T-cell (primary cell): ENCODE results near the gene NONO. TPM values are rescaled to one million over a fixed set of nuclear protein-coding genes. Genes with fewer than 3 reads are reported as not detected.
"Not testable (repeated sequence)": the region's sequence is repeated elsewhere in the genome, so short reads cannot be mapped to it uniquely, and the experiment has no call there.

Source experiments
- ATAC-seq, 4 experiments: fragments of 200-7000 bp in 3 of 4; fragments of 150-1000 bp in 1 of 4; cut with Tn5 transposase; replicated peaks in 1 of 4; 1 replicate in 3 of 4; 2 replicates in 1 of 4; pipeline ENCODE4 v1.10.0; 2021; ENCODE audit warnings: moderate library complexity in 3 of 4, mild to moderate bottlenecking in 2 of 4, moderate number of reproducible peaks in 1 of 4
- CTCF ChIA-PET, 2 donors: fragments of 300-600 bp; sonication (Branson Sonifier 250); formaldehyde crosslinking; loops; one replicate each; lab custom pipeline; 2022; ENCODE audit warnings: antibody characterized with exemption in 2 of 2; lab: Charles Lee
- POLR2A ChIA-PET, 2 donors: fragments of 300-600 bp; sonication (Branson Sonifier 250); formaldehyde crosslinking; loops; one replicate each; lab custom pipeline; 2022; ENCODE audit warnings: antibody characterized with exemption in 2 of 2; lab: Charles Lee
- DNase-seq, 35 experiments: peaks; one replicate each; pipeline versions ENCODE4 v3.0.0 to v3.0.0-alpha.2; 2013 to 2023
- H3K27ac ChIP-seq: one replicate; pipeline ENCODE4 v1.5.1; 2013; ENCODE audit warnings: low read length
- H3K27me3 ChIP-seq, 2 experiments: replicated peaks in 1 of 2; 1 replicate in 1 of 2; 2 replicates in 1 of 2; pipeline versions ENCODE4 v1.6.1 to v1.7.0; 2013; ENCODE audit warnings: low read length in 1 of 2, mixed read lengths in 1 of 2; ENCODE audit not compliant: control insufficient read depth in 2 of 2, insufficient read depth in 2 of 2; ENCODE audit errors: extremely low read depth in 1 of 2
- H3K36me3 ChIP-seq, 2 donors: 1 replicate in 1 of 2; 2 replicates in 1 of 2; pipeline versions ENCODE4 v1.6.1 to v1.7.0; 2013; ENCODE audit warnings: low read length in 1 of 2; ENCODE audit not compliant: control insufficient read depth in 2 of 2, insufficient read depth in 1 of 2; ENCODE audit errors: extremely low read depth in 1 of 2
- H3K4me1 ChIP-seq, 2 experiments: 1 replicate in 1 of 2; 2 replicates in 1 of 2; pipeline versions ENCODE4 v1.6.1 to v1.7.0; 2013; ENCODE audit warnings: low read length in 2 of 2, mixed read lengths in 1 of 2; ENCODE audit not compliant: insufficient read depth in 2 of 2, control insufficient read depth in 1 of 2; ENCODE audit errors: extremely low read depth in 1 of 2
- H3K4me3 ChIP-seq, 2 donors: 1 replicate in 1 of 2; 2 replicates in 1 of 2; pipeline versions ENCODE4 v1.5.1 to v1.7.0; 2013; ENCODE audit warnings: mild to moderate bottlenecking in 2 of 2, low read length in 1 of 2, moderate library complexity in 1 of 2; ENCODE audit not compliant: control insufficient read depth in 1 of 2; ENCODE audit errors: extremely low read depth in 1 of 2
- H3K9me3 ChIP-seq: 2 replicates; pipeline ENCODE4 v1.7.0; 2013
- H3K27ac Mint-ChIP-seq, 2 donors: one replicate each; pipeline ENCODE4 v1.8.0; 2020 to 2021; ENCODE audit warnings: mild to moderate bottlenecking in 2 of 2, mixed read lengths in 2 of 2
- H3K27me3 Mint-ChIP-seq, 2 donors: one replicate each; pipeline ENCODE4 v1.8.0; 2021 to 2022; ENCODE audit warnings: mixed read lengths in 2 of 2
- H3K36me3 Mint-ChIP-seq: one replicate; pipeline ENCODE4 v1.8.0; 2021; ENCODE audit warnings: mixed read lengths
- H3K4me1 Mint-ChIP-seq, 3 donors: one replicate each; pipeline ENCODE4 v1.8.0; 2020 to 2022; ENCODE audit warnings: mixed read lengths in 3 of 3, mild to moderate bottlenecking in 1 of 3
- H3K4me3 Mint-ChIP-seq, 3 donors: one replicate each; pipeline ENCODE4 v1.8.0; 2020 to 2022; ENCODE audit warnings: mild to moderate bottlenecking in 3 of 3, mixed read lengths in 3 of 3, moderate library complexity in 3 of 3
- H3K9me3 Mint-ChIP-seq, 3 donors: one replicate each; pipeline ENCODE4 v1.8.0; 2020 to 2022; ENCODE audit warnings: mixed read lengths in 3 of 3
- WGBS: methylation state at CpG from one replicate; pipeline ENCODE4 v1.1.5; 2013; ENCODE audit warnings: missing lambda C conversion rate; ENCODE audit not compliant: insufficient coverage; 5-methylcytosine and 5-hydroxymethylcytosine counted together
- total RNA-seq, 35 experiments: library from RNA in 6 of 35; stranded (reverse) in 6 of 35; fragments of 120-200 nt in 1 of 35; gene quantifications; one replicate each; pipeline versions ENCODE4 v1.2.1 to v1.2.4 and lab custom pipeline; 2013 to 2026

NONO gene
- total RNA-seq, 5 donors from 2014 or later (not counting 1 experiment from before 2014, with no cell fraction given) = 322 to 419 (median 348) TPM

DNA sequence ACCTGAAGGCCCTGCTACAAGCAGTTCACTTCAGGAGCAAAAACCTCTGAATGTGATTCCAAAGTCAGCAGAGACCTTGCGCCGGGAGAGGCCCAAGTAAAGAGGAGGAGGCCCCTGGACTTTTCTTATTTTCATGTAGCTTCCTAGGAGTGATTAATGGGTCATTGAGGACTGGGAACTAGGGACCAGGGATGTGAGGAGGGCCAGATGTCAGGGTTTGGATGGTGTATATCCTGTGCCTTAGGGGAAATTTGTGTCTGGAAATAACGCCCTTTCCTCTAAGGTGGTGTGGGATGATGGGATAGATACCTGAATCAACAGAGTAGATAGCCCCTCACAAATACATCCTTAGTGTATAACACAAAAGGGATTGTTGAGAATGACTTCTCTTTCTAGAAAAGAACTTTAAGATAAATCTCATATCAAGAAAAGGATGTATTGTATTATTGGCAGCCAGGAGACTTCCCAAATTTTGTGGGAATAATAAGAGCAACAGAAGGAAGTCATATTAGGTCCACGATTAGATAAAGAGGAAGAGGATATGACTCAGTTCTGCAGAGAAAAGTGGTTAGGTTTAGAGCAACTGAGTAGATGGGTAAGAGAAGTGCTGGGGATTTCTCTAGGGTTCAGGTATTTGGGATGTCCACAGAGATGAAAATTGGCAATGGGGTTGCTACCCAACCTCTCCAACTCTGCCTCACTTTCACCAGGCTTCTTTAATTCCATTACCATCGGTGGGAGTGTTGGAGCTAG lies 19.2 kb downstream of the NONO start:
- peak overlapping the region; percentile 3 to 61 for H3K27ac Mint-ChIP-seq
- Histone ChIP-seq H3K36me3 (peaks cover 0 to 21% of the 10 kb centered on the region in 2 donors), H3K27me3 (no peaks in the 10 kb centered on the region), H3K4me1 (no peaks in the 10 kb centered on the region), H3K9me3 (no peaks in the 10 kb centered on the region), H3K27ac (no peak overlapping the region), H3K4me3 (no peak overlapping the region)
- CTCF ChIA-PET = no interaction called here
- H3K4me1 Mint-ChIP-seq = peaks cover 0 to 8% (median 7%) of the 10 kb centered on the region in 3 donors
- H3K9me3 Mint-ChIP-seq = no peaks in the 10 kb centered on the region
- H3K4me3 Mint-ChIP-seq = no peak overlapping the region
- no peaks in the 10 kb centered on the region for H3K27me3 Mint-ChIP-seq
- no peak for ATAC-seq
- WGBS = 20% methylated on average over 1 of the region's 5 CpGs
- no peak for DNase-seq
- peaks cover 30% of the 10 kb centered on the region for H3K36me3 Mint-ChIP-seq
- POLR2A ChIA-PET = no interaction called here

DNA sequence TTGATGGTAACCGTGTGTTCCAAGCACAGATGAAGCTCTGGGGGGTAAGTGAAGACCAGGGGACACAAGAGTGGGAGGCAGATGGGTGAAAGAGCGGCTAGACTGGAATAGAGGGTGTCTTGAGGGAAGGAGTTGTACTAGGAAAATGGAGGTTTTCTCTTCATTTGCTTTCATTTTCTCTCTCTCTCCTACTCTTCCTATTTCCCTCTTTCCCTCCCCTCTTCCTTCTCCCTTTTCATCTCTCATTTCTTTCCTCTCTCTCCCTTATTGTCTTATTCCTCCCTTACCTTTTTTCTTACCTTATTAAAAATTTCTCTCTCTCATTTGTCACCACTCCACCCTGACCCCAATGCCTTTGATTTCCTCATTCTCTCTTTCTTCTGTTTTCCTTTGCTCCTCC lies 21.1 kb downstream of the NONO start:
- no peak overlapping the region for H3K27ac ChIP-seq
- H3K36me3 Mint-ChIP-seq = peaks cover 23% of the 10 kb centered on the region
- H3K4me3 ChIP-seq = no peak overlapping the region
- H3K27me3 ChIP-seq = no peaks in the 10 kb centered on the region
- H3K36me3 ChIP-seq = peaks cover 0 to 6% of the 10 kb centered on the region in 2 donors
- peak overlapping the region in 1 of 2 donors; percentile 23 for H3K27ac Mint-ChIP-seq
- ChIA-PET CTCF (no interaction called here), POLR2A (interaction anchor here in 1 of 2 donors (0.6 kb wide), 1 partner anchor 219 kb away, joined by 3 read pairs; no protein-coding TSS in a partner anchor)
- DNase-seq = no peak
- no peaks in the 10 kb centered on the region for H3K27me3 Mint-ChIP-seq
- ATAC-seq = no peak
- H3K4me1 Mint-ChIP-seq = peaks cover 0 to 8% (median 7%) of the 10 kb centered on the region in 3 donors
- no peak overlapping the region for H3K4me3 Mint-ChIP-seq
- H3K4me1 ChIP-seq = no peaks in the 10 kb centered on the region
- no peaks in the 10 kb centered on the region for H3K9me3 ChIP-seq
- no CpG with 5 or more reads among the region's 2 CpGs for WGBS
- H3K9me3 Mint-ChIP-seq = no peaks in the 10 kb centered on the region

DNA sequence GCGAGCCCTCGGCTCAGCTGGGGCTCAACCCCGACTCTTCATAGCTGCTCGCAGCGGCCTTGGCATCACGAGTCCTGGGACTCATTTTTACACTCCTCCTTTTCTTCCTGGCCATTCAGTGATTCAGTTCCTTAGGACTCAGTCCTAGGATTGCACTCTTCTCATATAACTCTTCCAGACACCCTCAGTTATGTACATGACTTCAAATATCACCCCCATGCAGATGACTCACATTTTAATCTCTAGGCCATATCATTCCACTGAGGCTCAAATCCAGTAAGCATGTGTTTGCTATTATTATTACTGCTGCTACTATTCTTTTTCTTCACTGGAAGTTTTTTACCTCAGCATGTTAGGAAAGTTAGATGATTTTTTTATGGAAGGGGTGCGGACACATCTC lies 32.5 kb downstream of the NONO start:
- H3K27me3 ChIP-seq = no peaks in the 10 kb centered on the region
- H3K9me3 ChIP-seq = no peaks in the 10 kb centered on the region
- no CpG with 5 or more reads among the region's 7 CpGs for WGBS
- Mint-ChIP-seq H3K36me3 (no peaks in the 10 kb centered on the region), H3K4me1 (no peaks in the 10 kb centered on the region), H3K27ac (no peak overlapping the region), H3K9me3 (no peaks in the 10 kb centered on the region), H3K27me3 (no peaks in the 10 kb centered on the region), H3K4me3 (no peak overlapping the region)
- ChIA-PET POLR2A (no interaction called here), CTCF (no interaction called here)
- no peak overlapping the region for H3K27ac ChIP-seq
- H3K4me3 ChIP-seq = no peak overlapping the region
- DNase-seq (no peak), ATAC-seq (no peak)
- H3K36me3 ChIP-seq = no peaks in the 10 kb centered on the region
- no peaks in the 10 kb centered on the region for H3K4me1 ChIP-seq

DNA sequence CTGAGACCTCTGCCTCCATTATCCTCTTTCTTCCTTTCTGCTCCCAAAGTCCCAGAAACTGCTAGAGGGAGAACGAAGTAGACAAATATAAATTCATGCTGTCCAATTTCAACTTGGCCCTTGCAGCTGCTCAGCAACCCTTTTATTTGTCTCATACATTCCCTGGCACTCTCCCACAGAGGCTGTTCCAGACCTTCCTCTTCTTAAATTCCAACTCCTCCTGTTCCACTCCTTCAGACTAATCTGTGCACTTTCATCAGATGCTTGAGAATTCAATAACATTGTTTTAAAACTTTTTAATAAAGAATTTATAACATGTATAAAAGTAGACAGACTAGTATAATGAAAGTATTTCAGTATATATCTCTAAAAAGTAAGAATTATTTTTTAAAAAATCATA lies 33.5 kb downstream of the NONO start:
- H3K36me3 ChIP-seq, H3K27ac Mint-ChIP-seq, CTCF ChIA-PET, H3K9me3 ChIP-seq, H3K4me3 Mint-ChIP-seq, H3K4me1 ChIP-seq, H3K4me3 ChIP-seq, ATAC-seq, H3K36me3 Mint-ChIP-seq, H3K4me1 Mint-ChIP-seq, H3K27ac ChIP-seq, H3K27me3 ChIP-seq, H3K27me3 Mint-ChIP-seq, DNase-seq, H3K9me3 Mint-ChIP-seq: not testable (repeated sequence)
- POLR2A ChIA-PET = interaction anchor here (0.6 to 0.7 kb wide), 2 partner anchors 34 to 124 kb away, joined by 3 read pairs; no protein-coding TSS in a partner anchor
- no CpG with 5 or more reads among the region's 1 CpG for WGBS

DNA sequence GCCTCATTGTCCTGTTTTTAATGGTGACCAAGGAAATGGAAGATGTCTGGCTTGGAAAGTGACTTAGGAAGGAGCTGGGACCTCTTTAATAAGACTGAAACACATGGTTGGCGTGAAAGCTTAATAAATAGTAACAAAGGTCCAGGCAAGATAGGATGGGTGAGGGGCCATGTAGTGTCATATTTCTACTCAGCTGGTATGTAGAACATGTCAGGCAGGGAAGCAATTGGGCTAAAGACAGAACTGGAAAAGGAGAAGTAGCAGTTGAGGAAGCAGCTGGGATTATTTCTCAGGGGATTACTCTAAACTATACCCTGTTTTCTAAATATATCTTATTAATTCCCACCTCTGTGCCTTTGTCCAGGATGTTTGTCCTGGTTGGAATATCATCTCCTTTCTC lies 36.7 kb downstream of the NONO start:
- Mint-ChIP-seq H3K36me3 (no peaks in the 10 kb centered on the region), H3K4me3 (no peak overlapping the region), H3K27me3 (peaks cover 0 to 3% of the 10 kb centered on the region in 2 donors), H3K27ac (no peak overlapping the region), H3K4me1 (no peaks in the 10 kb centered on the region), H3K9me3 (no peaks in the 10 kb centered on the region)
- Histone ChIP-seq H3K4me1 (no peaks in the 10 kb centered on the region), H3K9me3 (no peaks in the 10 kb centered on the region), H3K27me3 (no peaks in the 10 kb centered on the region), H3K27ac (no peak overlapping the region), H3K4me3 (no peak overlapping the region), H3K36me3 (no peaks in the 10 kb centered on the region)
- no peak for ATAC-seq
- ChIA-PET POLR2A (no interaction called here), CTCF (interaction anchor here in 1 of 2 donors (0.6 kb wide), 1 partner anchor 11 kb away, joined by 4 read pairs; no protein-coding TSS in a partner anchor)
- no CpG with 5 or more reads among the region's 1 CpG for WGBS
- no peak for DNase-seq

DNA sequence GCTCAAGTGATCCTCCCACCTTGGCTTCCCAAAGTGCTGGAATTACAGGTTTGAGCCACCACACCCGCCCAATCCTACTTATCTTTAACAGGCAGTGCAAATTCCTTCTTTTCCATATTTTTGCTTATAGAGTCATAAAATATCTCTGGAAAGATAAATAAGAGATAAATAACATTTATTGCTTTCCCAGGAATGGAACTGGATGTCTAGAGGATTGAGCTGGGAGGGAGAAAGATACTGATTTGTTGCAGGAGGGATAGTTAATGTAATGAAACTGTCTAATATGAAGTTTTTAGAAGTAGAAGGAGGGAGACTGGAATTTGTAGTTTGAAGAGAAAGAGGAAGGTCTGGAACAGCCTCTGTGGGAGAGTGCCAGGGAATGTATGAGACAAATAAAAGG lies 38.3 kb downstream of the NONO start:
- Histone ChIP-seq H3K27me3 (no peaks in the 10 kb centered on the region), H3K36me3 (no peaks in the 10 kb centered on the region), H3K4me3 (no peak overlapping the region), H3K27ac (no peak overlapping the region), H3K9me3 (no peaks in the 10 kb centered on the region), H3K4me1 (no peaks in the 10 kb centered on the region)
- CTCF ChIA-PET = no interaction called here
- H3K9me3 Mint-ChIP-seq = peaks cover 0 to 2% (median 0%) of the 10 kb centered on the region in 3 donors
- WGBS = no CpG with 5 or more reads among the region's 1 CpG
- no peak for DNase-seq
- H3K27ac Mint-ChIP-seq = no peak overlapping the region
- H3K4me1 Mint-ChIP-seq = no peaks in the 10 kb centered on the region
- peaks cover 0 to 3% of the 10 kb centered on the region in 2 donors for H3K27me3 Mint-ChIP-seq
- H3K4me3 Mint-ChIP-seq = no peak overlapping the region
- ATAC-seq = no peak
- POLR2A ChIA-PET = no interaction called here
- H3K36me3 Mint-ChIP-seq = peaks cover 2% of the 10 kb centered on the region
